Embryonic facial prominence (tissue), 1 donor: Measurements from ENCODE around the gene MARCHF10.

Source experiments
- DNase-seq: peaks from one replicate; pipeline ENCODE4 v3.0.0-alpha.2; 2016; ENCODE audit errors: extremely low spot score

The MARCHF10 gene

DNA sequence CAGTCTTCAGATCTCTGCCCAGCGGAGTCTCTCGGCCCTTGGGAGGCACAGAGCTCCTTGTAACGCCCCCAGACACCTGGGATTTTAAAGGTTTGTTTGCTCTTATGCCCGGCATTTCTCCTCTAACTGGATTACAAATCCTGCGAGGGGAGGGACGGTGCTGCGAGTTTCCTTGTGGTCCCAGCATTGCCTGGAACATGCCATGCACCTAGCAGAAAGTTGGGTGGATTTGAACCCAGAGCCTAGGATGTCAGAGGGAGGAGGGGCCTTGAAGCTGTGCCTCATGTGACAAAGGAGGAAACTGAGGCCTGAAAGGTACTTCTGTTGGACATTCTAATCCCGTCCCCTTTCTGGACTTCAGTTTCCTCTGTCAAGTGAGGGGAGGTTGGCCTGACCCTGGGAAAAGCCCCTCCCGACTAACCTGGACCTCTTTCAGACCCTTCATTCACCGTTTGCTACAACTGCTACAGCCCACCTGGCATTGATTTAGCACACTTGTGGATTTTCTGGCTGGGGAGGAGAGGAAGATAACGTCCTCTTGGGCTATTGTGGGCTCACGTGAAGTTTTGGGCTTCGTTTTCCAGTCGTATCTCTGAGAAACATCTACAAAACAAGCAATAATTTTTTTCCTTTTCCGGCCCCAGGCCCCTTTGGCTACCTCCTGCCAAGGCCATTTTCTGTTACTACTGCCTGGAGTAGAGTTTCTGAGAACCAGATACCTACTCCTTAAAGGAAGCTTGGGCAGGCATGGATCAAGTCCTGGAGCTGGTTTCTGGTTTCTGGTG lies 149.8 kb downstream of the MARCHF10 start:
- no peak for DNase-seq

DNA sequence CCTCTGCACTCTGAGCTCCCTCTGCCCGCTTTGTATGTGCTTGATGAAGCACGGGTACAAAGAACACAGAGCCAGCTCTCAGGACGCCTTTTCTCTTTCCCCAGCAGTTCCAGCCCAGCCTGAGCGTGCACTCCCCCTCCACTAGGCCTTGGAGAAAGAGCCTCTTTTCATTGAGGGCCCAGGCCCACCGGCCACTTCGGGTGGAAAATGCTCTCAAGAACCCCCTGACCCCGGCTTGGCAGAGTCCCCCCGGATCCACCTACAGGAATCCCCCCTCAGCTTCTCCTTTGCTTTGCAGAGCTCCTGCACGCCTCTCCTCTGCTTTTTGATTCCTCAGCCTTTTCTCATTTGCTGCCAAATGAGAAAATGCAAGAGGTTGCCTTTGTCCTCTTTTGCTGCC lies 150.4 kb downstream of the MARCHF10 start:
- DNase-seq: no peak

DNA sequence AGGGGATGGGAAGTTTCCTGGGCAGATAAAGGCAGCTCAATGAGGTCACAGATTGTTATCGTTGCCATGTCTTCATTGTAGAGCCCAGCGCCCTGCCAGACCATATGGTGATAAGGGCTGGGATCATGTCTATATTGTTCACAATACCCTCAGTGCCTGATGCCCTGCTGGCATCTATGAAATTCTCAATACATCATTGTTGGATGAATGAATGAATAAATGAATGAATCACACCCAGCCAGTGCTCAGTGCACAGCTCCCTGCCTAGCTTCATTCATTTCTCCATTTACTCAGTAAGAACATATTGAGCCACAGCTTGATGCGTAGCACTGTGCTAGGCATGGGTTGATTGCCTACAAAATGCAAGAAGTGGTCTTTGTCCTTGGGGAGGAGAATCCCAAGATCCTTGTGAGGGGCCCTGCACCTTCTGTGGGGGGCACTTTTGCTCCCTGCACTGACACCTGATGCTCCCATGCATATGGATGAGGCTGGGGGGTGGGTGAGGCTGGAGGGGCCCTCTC lies 150.9 kb downstream of the MARCHF10 start:
- DNase-seq: no peak

DNA sequence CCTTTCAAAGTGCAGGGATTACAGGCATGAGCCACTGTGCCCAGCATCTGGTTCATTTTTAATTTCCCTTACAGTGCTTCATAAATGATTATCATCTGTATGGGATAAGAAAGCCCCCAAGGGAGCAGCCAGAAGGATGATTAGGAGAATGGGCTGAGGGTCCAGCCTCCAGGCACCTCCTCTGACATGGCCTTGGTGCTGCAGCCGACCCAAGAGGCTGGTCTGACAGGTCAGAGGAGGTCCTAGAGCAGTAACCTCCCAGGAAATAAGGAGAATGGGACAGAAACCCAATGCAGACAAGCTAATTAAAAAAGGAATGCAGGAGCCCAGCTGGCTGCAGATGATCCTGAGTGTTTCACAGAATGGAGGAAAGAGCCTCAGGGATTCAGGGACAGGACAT lies 151.7 kb downstream of the MARCHF10 start:
- DNase-seq: no peak

DNA sequence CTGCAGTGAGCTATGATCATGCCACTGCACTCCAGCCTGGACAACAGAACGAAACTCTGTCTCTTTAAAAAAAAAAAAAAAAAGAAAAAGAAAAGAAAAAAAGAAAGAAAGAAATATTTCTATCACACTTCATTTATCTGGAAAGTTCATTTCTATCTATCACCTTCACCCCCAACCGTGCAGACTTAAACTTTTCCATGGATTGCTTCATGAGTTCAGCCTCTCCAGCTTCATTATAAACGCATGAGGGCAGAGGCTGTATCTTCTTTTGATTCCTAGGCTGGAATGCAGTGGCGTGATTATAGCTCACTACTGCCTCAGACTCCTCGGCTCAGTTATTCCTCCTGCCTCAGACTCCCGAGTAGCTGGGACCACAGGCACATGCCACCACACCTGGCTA lies 152.5 kb downstream of the MARCHF10 start:
- no peak for DNase-seq

DNA sequence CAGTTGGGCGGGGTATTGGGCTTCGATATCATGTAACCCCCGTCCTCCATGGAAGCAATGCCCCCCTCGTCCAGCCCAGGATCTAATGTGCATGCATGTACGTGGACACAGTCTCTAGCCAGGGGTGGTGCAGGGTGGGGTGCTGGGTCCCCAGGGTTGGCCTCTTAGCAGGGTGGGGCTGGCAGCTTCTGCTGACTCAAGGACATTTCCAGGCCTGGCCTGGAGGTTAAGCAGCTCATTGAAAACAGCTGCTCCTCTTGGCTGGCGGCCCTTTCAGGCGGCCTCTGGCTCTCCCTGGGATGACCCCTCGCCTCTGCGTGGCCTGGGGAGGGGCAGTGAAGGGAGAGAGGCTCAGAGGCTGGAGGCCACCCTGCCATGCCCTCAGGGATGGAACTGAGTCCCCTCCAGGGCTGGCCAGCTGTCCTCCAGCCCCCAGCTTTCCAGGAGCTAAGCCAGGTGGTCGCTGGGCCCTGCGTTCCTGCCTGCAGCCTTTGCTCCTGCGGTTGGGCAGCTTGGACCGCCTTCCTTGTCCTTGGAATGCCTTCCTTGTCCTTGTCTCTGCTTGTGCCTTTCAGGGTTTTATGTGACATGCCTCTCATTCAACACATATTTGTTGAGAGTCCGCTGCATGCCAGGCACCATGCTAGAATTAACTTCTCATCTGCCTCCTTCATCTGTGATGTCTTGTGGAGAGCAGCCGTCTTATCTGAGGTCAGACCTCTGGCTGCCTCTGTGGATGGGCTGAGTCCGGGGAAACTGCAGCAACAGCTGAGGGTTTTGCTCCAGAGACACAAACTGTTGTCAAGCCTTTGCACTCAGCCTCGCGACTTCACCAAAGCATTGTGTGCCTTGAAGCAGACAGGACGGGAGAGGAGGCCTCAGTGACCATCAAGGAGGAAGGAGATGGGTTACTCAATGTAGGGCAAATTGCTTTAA lies 154.0 kb downstream of the MARCHF10 start:
- DNase-seq: no peak

DNA sequence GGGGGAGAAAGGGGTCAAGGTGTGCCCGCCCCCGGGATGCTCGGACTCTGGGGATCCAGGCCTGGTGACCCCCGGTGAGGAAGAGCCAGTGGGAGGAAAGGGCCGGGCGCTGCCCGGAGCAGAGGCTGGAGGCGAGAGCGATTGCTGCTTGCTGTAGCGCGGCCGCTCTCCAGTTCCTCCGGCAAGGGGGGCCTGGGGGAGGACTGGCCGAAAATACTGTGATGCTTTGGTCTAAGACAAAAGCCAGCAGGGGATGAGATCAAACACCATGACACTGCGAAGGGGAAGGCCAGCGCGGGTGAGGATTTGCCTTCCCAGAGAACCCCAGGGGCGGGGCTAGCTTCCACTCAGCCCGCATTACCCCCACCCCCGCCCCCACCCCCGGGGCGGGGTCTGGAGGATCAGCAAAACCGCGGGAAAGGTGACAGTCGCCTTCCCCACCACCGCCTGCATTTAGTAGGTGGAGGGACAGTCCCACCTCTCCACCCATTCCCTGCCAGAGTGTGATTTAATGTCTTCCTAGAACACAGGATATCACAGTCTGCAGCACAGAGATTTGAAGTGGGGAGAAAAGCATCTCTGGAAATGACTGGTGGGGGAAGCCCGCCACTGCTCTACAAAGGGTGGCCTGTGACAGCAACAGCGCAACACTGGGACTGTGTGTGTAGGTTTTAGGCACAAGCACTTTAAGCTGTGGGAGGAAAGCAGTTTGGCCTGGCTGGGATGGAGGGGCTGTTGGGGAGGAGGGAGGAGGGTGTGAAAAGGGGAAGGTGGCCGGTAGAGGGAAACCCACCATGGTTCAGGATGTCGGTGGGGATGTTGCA lies 154.9 kb downstream of the MARCHF10 start:
- DNase-seq: no peak

DNA sequence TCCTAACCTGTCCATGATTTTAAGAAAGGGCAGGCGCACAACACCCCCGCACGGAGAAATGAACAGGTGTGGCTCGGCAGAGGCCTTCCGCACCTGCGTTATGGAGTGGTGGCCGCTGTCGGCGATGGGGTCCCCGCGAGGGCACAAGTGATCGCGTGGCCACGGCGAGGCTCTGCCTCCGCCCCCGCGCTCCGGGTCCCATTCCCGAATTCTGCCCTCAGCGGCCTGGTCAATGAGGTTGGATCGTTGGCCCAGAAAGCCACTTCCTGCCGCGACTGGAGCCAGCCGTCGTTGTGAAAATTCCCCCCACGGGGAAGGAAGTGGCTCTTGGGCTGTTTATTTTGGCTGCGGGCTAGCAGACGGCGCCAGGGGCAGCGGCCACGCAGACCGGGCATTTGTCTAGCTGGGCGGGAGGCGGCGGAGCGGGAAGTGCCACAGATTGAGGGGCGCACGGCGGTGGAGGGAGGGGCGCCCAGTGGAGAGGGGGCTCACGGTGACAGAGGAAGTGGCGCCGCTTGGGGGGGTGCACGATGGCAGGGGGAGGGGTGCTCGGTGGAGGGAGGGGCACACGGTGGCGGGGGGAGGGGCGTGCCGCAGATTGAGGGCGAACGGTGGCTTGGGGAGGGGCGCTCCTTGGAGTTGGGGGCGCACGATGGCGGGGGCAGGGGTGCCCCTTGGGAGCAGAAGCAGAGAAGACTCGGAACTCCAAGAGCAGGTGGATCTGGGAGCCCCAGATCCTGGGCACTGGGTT lies 155.7 kb downstream of the MARCHF10 start:
- DNase-seq: no peak
